Activated gamma-delta T cell treated with anti-CD3 and anti-CD28 coated beads, Interleukin-2, amount 50 U/mL, for 16 hours (primary cell): ENCODE measurements around the gene GOLGA5.

Source experiments
- DNase-seq: peaks from one replicate; pipeline ENCODE4 v3.0.0-alpha.2; 2020; ENCODE audit warnings: low read depth

Gene GOLGA5

GRCh38 chr14:92880351-92880750, 86.2 kb downstream of the GOLGA5 start:
- DNase-seq, result no peak

DNA sequence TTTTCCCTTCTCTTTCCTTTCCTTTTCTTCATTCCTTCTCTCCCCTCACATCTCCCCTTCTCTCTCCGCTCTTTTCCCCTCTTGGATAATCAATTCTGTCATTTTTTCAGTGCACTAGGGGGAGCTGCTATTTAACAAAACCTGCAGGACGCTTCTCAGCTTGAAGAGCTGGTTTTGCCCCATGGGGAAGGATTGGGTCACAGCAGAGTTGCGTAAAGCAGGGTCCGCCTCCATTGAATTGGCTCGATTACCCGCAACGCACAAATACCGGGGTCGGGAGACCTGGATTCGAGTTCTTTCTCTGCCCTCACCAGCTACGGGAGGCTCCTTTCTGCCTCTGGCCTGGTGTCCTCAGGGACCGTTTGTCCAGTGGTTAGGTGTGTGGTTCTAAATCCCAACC, 86.7 kb downstream of the GOLGA5 start:
- no peak for DNase-seq

- DNase-seq, result no peak
Measured at GRCh38 chr14:92883066-92883465, 89.0 kb downstream of the GOLGA5 start.

GRCh38 chr14:92884410-92884809, 90.3 kb downstream of the GOLGA5 start:
- DNase-seq, result no peak

DNA sequence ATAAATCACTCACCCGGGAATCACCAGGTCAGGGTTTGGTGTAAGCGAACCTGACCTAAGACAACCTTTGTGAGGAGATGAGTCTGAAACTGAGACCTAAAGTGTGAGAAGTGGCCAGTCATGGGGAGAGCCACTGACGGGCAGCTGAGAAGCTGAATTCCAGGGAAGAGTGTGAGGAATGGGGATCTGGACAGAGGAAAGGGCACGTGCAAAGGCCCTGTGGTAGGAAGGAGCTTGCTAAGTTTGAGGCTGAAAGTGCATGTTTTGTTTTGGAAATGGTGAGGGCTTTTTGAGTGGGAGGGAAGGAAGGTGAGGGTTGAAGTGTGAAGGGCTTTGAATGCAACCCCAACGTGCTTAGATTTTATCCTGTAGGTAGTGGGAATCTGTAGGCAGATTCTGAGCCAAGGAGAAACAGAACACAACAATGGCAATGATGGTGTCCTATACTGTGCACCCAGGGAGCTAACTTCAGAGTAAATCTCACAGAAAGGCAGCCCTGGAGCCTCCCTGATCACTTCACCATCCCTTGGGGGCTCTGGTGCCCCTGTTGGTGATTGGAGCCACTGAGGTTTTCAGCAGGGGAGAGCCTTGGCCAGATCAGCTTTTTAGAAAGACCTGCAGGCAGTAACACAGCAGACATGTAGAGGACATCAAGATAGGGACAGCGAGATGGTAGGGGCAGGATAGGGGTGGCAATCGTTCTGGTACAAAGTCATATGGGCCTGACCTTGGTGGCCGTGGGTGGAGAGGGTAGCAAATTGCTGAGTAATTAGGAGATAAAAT, 91.4 kb downstream of the GOLGA5 start:
- no peak for DNase-seq

DNA sequence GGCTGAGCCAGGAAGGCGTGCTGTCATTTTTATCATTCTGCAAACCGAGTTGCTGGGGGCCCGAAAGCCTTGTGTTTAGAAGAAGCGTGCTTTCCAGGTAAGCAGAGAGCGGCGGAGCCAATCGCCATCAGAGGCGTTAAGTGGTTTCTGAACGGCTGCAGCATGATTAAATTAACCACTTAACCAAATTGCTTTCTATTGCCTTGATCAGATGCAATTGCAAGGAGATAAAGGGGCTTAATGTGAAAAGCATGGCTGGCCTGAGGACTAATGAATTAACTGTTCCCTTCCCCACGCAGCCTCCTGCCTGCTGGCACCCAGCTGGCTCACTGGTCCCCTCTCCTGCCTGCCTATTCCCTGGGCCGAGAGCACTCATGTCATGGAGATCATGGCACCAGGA, 92.2 kb downstream of the GOLGA5 start:
- DNase-seq, result no peak

DNA sequence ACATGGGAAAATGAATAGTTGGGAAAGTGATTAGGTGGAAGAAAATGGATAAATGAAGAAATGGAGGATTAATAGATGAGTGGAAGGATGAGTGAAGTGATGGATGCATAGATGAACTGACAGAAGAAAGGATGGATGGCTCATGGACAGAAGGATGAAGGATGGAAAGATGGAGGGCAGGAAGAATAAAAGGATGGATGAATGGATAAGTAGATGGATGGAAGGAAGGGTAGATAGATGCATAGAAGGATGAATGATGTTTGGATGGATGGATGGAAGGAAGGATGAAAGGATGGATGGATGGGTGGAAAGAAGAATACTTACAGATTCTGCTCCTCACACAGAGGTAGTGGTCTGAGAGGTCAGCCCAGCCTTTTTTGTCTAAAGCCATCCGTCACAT, 93.1 kb downstream of the GOLGA5 start:
- DNase-seq, result no peak

DNA sequence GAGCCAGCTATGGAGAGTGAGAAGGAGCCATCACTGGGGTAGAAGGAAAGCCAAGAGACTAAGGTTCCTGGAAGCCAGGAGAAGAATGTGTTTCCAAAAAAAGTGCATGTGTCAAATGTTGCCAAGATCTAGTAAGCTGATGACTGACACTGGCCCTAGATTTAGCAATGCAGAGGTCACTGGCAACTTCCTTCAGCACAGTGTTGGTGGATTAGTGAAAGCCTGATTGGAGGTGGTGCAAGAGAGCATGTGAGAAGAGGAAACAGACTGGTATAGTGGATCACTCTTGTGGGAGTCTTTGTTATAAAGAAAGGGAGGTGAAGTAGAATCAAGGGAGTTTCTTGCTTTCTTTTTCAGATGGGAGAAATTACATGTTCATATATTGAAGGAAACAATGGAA, 94.8 kb downstream of the GOLGA5 start:
- no peak for DNase-seq
